GM19468 (cell line): ENCODE data around the gene RTN4RL1.
"Not testable (repeated sequence)": the region's sequence is repeated elsewhere in the genome, so short reads cannot be mapped to it uniquely, and the experiment has no call there.

ENCODE experiments used
- ATAC-seq: cut with Tn5 transposase; IDR thresholded peaks from one replicate; pipeline ENCODE4 v1.9.1; 2021; ENCODE audit warnings: mild to moderate bottlenecking, moderate library complexity, moderate number of reproducible peaks; ENCODE audit not compliant: unreplicated experiment; ENCODE audit errors: extremely low read depth

RTN4RL1 gene

GRCh38 chr17:2027528-2028233, 2.5 kb upstream of the RTN4RL1 start:
- no peak for ATAC-seq

- ATAC-seq, result no peak
Measured at GRCh38 chr17:2025622-2026309, 632 bp upstream of the RTN4RL1 start.

GRCh38 chr17:2024572-2025219, 438 bp downstream of the RTN4RL1 start:
- no peak for ATAC-seq

- ATAC-seq, result no peak
Measured at GRCh38 chr17:2023692-2024571, 1.2 kb downstream of the RTN4RL1 start.

GRCh38 chr17:2023256-2023655, 1.9 kb downstream of the RTN4RL1 start:
- ATAC-seq, result no peak

GRCh38 chr17:2022647-2023240, 2.4 kb downstream of the RTN4RL1 start:
- no peak for ATAC-seq

GRCh38 chr17:2020721-2021120, 4.4 kb downstream of the RTN4RL1 start:
- no peak for ATAC-seq

GRCh38 chr17:2019723-2020122, 5.4 kb downstream of the RTN4RL1 start:
- no peak for ATAC-seq

- ATAC-seq, result no peak
Measured at GRCh38 chr17:2018716-2019510, 6.2 kb downstream of the RTN4RL1 start.

- no peak for ATAC-seq
Measured at GRCh38 chr17:2017274-2017941, 7.7 kb downstream of the RTN4RL1 start.

- no peak for ATAC-seq
Measured at GRCh38 chr17:2016494-2016893, 8.6 kb downstream of the RTN4RL1 start.

- no peak for ATAC-seq
Measured at GRCh38 chr17:2015314-2015713, 9.8 kb downstream of the RTN4RL1 start.

- no peak for ATAC-seq
Measured at GRCh38 chr17:2013994-2014317, 11.2 kb downstream of the RTN4RL1 start.

GRCh38 chr17:2013220-2013993, 11.7 kb downstream of the RTN4RL1 start:
- ATAC-seq, result not testable (repeated sequence)

- ATAC-seq, result no peak
Measured at GRCh38 chr17:2012499-2012898, 12.6 kb downstream of the RTN4RL1 start.

- no peak for ATAC-seq
Measured at GRCh38 chr17:2011411-2012371, 13.4 kb downstream of the RTN4RL1 start.

- ATAC-seq, result no peak
Measured at GRCh38 chr17:2009737-2010136, 15.4 kb downstream of the RTN4RL1 start.
